ENCODE measurements around the gene SDK2.

SDK2 gene

DNA sequence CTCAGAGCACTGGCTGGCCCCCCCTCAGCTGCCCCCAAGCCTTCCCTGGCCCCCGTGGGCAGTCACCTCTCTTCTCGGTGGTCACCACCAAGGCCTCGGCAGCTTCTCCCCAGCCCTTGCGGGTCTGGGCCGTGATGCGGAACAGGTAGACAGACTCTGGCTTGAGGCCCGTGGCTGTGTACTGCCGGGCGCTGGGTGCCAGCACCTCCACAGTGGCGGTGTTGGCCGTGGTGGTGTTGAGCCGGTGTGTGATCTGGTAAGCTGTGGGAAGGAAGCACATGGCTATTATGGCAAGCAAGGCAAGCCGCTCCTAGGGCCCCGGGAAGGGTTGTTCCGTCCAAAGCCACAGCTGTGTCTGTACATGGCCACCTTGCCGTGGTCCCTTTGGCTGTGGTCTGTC is 254.0 kb downstream of the SDK2 start:
- DNase-seq (ENCODE audit: low read depth) = no peak

DNA sequence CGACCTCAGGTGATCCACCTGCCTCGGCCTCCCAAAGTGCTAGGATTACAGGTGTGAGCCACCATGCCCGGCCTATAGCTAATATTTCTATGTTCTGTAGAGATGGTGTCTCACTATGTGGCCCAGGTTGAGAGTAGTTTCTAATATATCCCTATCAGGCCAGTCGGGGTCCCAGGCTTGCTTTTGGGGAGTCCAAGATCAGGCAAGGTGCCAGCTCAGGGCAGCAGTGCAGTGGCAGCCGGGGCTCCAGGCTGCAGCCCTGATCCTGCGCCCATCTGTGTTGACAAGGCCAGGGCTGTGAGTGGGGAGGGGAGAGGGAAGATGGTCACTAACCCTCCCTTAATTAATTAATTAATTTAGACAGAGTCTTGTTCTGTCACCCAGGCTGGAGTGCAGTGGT is 254.8 kb downstream of the SDK2 start:
- DNase-seq (ENCODE audit: low read depth) = no peak

DNA sequence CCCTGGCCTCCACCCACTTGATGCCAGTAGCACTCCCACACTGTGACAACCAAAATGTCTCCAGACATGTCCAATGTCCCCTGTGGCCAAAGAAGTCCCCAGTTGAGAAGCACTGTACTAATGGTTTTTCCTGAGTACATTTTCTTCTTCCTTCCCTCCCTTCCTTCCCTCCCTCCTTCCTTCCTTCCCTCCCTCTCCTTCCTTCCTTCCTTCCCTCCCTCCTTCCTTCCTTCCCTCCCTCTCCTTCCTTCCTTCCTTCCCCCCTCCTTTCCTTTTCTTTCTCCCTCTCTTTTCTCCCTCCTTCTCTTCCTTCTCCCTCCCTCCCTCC is 255.7 kb downstream of the SDK2 start:
- DNase-seq (ENCODE audit: low read depth) = no peak

DNA sequence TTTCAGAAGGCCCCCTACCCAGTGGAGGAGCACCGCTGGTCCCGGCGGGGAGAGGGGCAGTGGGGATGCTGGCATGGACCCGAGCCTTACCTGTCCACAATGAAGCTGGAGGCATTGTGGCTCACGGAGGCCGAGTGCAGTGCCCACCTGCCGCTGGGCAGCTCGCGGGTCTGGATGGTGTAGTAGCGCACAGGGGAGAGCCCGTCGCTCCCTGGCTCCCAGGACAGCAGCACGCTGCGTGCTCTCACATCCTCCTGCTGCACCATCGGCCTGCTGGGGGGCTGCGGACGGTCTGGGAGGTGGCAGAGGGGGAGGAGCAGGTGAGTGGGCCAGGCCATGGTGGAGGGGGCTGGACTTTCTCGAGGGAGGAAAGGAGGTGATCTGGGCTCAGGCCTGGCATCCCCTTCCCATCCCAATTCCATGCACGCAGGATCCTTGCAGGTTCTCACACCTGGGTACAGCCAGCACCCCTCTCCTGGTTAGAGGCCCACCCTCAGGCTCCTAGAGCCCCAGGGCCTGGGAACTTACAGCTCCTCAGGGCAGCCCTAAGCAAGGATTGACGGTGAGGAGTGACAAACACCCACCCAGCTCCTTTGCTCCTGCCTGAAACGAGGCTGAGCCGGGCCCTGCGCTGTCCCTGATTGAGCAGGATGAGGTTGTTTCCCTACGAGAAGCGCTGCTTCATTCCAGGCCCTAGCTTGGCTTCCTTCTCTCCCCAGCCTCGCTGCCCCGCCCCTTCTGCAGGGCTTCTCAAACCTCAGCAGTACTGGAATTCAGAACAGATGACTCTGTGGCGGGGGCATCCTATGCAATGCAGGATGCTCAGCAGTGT is 256.3 kb downstream of the SDK2 start:
- DNase-seq (ENCODE audit: low read depth) = no peak

DNA sequence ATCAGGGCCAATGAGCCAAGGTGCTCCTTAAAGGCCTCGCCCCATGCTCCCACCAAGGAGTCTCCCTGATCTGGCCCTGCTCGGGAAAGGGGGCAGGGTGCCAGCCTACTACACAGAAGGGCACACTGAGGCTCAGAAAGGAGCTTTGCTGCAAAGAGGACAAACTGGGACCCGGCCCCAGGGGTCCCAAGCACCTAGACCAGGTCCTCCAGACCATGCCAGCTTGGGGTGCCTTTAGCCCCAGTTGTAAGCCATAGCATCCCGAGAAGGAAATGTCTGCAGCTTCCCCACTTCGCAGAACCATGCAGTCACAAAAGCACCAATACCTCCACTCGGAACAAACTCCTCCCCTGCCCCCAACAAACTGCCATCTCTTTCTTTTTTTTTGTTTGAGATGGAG is 257.7 kb downstream of the SDK2 start:
- DNase-seq (ENCODE audit: low read depth) = no peak

DNA sequence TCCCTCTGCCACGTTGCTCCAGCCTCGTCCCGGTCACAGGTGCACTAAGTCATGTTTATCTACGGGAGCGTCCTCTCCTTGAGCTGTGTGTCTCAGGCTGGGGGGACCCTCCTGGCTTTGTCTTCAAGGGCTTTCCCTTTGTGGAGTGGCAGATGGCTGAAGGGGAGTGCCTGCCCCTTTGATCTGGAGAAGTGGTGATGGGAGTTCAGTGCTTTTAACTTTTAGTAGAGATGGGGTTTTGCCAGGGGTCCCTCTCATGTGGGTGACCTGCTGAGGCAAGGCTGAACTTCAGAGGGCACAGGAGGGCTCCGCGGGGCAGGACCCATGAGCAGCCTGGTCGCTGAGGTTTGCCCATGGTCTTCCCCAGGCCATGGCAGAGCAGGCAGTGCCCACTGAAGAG is 259.3 kb downstream of the SDK2 start:
- DNase-seq (ENCODE audit: low read depth) = no peak

DNA sequence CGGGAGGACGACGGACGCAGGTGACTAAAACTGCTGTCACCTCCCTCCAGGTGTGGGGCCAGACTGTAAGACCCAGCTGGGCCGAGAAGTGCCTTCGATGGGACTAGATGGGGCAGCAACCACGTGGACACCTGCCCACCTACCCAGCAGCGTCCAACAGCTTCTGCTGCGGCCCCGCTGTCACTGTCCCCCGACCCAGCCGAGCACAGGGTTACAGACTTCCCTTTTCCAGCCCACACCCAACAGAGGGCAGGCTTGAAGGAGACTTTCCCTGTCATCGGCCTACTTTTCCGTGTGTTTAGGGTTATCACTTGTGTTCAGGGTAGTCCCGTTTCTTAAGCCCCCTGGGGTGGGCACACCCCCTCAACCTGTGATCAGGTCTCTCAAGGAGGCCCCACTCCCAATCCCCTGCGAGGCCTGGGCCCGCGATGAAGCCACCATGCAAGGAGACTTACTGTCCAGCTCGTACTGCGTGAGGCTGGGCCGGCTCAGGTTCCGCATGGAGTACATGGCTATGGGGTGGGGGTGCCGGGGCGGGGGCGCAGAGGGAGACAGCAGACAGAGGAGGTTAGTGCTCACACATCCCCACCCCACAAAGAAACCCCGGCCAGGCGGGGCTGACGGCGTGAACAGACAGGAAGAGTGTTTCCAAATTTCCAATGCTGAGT is 263.7 kb downstream of the SDK2 start:
- no peak for DNase-seq (ENCODE audit: low read depth)

DNA sequence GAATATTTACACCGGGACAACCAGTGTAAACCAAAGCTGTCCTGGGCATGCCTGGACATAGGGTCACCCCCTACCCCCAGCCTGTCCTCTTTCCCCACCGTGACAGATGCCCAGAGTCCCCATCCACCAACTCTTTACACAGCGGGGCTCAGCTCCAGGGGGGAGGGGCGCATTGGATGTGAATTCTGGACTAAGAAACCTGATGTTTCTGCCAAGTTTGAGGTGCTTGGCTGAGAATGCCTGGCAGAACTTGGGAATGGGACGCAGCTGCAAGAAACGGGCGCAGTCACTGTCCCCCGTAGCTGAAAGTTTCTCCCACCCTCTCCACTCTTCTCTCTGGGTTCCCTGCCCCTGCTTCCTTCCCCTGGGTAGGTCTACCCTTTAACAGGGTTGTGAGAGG is 264.4 kb downstream of the SDK2 start:
- no peak for DNase-seq (ENCODE audit: low read depth)

DNA sequence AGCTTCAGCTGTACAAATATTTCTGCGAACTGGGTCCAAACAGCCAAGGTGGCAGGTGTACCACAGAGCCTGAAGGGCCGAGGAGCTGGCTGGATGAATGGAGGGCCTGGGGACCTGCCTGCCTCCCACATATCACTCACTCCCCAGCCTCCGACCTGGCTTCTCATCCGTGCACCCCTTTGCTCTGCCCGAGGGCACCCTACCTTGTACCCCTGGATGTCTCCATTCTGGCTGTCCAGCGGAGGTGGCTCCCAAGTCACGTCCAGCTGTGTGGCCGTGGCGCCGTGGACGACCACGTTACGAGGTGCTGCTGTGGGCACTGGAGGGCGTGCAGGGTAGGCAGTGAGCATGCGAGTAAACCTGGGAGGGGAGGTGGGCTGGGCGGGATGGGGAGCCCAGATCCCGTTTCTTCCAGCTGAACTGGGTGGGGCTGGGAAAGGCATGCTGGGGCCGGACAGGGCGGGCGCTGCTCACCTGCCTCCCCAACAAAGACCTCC is 265.2 kb downstream of the SDK2 start:
- no peak for DNase-seq (ENCODE audit: low read depth)

DNA sequence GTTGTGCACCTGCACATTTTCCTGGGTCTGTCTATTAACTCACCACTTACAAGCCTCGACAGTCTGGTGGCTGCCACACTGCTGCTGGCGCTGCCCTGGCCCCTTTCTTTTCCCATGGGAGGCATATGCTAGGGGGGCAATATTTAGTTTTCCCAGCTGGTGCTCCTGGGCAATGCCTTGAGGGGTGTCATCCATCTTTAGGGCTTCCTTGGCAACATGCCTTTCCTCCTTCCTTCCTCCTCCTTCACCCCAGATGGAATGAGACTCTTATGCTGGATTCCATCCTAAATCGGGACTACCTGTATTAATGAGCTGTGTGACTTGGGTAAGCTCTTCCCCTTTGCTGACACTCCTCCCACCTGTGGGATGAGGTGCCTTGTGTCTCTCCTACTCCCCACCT is 267.6 kb downstream of the SDK2 start:
- no peak for DNase-seq (ENCODE audit: low read depth)

DNA sequence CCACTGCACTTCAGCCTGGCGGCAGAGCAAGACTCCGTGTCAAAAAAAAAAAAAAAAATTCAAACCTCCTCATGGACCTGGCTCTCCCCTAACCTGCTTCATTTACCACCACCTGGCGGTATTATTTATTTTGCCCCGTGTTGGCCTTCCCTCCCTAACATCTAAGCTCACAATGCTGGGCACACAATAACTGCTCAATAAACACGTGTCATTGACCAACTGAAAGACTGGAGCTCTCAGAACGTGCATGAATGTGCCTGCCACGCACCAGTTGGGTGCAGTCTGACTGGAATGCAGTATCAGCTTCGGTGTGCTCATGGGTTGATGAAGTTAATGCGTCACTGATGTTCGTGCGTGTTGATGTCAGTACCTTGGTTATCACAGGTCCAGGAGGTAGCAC is 268.1 kb downstream of the SDK2 start:
- DNase-seq (ENCODE audit: low read depth) = no peak

DNA sequence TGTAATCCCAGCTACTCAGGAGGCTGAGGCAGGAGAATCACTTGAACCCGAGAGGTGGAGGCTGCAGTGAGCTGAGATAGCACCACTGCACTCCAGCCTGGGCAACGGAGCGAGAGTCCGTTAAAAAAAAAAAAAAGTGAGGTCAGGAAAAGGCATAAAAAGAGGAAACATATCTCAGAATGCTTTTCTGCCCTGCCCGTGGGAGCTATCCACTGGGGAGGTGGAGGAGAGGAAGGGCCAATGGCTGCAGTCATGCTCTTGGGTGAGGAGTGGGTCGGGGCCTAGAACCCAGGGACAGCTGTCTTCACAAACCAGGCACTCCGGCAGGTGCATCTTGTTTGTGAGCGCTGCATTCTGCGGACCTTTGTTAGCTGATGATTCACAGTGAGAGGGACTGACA is 272.4 kb downstream of the SDK2 start:
- DNase-seq (ENCODE audit: low read depth) = no peak

DNA sequence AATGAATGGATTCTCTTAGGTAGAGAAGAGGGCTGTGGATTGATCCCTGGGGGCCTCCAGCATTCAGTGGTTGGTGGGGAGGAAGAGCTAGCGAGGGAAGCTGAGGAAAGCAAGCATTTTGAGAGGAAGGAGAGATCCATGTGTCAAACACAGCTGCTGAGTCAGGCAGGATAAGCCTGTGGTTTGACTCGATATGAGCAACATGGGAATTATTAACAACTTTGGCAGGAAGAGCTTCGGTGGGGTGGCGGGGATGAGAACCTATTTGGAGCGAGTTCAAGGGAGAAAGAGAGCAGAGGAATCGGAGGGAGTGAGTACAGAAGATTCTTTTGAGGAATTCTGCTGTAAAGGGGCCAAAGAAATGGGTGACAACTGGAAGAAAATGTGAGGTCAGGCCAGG is 273.0 kb downstream of the SDK2 start:
- DNase-seq (ENCODE audit: low read depth) = no peak

DNA sequence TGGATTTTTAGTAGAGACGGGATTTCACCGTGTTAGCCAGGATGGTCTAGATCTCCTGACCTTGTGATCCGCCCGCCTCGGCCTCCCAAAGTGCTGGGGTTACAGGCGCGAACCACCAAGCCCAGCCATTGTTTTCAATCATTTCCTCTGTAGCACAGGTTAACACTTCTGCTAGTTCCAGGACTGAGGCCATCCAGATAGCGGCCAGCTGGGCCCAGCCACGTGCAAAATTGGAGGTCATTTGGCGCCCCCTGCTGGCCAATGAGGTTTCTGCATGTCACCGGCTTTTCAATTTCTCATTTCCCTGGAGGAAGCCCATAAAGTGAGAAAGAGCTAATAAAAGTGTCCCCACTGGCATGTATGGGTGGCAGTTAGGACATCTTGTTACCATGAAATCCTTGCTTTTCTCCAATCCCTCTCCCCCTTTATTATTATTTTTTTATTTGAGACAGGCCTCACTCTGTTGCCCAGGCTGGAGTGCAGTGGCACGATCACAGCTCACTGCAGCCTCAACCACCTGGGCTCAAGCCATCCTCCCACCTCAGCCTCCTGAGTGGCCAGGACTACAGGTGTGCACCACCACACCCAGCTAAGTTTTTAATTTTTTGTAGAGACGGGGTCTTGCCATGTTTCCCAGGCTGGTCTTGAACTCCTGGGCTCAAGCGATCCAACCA is 274.3 kb downstream of the SDK2 start:
- DNase-seq (ENCODE audit: low read depth) = peak; percentile 83

DNA sequence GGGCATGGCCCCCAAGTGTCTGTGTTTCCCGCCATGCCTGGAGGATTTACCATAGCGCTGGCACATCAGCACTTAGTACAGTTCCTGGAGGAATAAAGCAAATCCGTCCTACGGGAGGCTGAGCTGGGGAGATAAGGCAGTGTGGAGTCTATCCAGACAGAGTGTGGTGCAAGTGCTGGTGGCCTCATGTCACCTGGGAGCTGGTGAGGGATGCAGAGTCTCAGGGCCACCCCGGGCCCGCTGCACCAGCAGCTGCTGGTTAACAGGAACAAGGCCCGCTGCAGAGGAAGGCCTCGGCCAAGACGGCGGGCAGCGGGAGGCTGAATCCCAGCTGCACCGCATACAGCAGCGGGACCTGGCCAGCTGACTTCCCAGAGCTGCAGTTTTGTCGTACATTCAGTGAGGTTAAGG is 275.1 kb downstream of the SDK2 start:
- no peak for DNase-seq (ENCODE audit: low read depth)

DNA sequence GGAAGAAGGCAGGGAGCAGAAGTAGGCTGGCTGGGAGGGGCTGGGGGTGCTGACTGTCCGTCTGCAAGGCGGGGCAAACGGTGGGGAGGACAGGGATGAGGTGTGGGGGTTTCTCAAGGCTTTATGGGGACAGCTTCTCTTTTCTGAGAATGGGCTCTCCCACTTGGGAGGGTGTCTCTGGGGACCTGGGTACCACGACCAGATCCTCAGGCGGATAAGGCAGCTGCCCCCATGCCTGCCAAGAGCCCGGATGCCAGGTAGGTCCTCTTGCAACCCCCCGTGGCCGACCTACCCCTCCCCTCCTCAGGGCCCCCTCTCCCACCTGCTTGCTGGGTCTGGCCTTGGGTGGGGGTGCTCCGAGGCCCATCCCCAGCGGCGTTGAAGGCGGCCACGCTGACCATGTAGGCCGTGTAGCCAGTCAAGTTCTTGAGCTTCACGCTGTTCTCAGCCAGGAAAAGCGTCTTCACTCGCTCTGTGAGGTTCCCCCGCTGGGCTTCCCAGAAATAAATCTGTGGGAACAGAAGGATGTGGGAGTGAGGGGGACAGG is 276.1 kb downstream of the SDK2 start:
- DNase-seq (ENCODE audit: low read depth) = no peak

DNA sequence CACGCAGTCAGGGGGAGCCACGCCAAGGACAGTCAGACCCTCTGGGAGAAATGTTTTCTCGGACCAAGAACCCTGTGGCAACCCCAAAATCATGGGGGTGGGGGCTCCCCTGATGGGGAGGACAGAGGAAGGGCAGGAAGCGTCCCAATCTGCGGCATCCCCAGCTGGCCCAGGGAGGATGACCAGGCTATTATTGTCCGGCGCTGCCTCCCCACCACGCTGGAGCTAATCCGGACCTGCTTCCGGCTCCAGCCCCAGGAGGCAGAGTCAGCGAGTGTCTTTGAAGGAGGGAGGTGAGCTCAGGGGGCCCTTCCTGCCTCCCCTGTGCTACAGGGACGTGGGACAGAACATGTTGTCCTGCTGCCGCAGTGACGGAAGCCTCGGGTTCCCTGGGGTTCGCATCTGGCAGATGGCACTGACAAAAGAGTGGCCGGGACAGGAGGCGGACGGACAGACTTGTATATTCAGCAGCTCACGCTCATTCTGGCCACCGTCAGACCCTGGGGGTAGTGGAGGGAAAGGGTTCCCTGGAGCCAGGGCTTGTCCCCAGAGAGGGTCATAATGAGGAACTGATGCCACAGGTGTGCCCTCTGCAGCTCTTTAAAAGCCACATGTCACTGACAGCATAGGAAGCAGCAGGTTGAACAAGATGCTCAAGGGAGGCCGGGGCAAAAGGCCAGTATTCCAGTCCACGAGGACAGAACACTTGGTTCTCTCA is 278.2 kb downstream of the SDK2 start:
- no peak for DNase-seq (ENCODE audit: low read depth)

DNA sequence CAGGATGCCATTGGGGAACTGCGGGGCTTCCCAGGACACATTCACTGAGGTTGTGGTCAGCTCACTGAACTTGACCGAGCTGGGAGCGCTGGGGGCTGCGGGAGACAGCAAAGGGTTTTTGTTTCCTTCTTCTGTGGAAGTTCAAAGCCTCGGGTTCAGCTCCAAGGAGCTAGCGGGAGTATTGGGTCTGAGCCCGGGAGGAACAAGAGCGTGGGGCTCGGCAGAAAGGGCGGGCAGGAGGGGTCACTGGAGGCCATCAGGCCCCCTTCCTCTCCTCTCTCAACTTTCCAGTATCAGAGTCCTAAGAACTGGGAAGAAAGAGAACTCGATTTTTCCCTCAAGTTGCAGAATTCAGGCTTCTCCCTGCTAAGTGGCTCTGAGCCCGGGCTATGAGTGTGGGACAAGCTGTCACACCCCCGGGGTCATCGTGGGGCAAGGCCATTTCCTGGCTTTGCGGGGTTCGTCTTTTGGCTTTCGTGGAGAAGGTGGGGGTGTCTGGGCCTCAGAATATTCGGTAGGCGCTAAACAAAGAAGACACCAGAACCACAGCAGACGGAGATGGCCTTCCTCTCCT is 278.9 kb downstream of the SDK2 start:
- DNase-seq (ENCODE audit: low read depth) = no peak

DNA sequence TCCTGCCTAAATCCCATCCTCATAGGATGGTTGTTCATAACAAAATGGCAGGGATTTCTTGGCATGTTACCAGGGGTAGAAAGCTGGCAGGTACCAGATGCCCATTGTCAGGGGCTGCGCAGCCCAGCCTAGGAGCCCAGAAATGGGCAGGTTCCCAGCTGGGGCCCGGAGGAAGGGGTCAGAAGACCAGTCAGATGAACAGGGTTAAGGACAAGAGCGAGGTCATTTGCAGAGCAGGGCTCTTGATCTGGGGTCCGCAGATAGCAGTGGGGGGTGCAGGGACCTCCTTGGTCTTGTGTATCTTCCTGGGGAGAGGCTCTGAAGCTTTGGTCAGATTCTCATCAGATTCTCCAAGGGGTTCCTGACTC is 280.1 kb downstream of the SDK2 start:
- no peak for DNase-seq (ENCODE audit: low read depth)

DNA sequence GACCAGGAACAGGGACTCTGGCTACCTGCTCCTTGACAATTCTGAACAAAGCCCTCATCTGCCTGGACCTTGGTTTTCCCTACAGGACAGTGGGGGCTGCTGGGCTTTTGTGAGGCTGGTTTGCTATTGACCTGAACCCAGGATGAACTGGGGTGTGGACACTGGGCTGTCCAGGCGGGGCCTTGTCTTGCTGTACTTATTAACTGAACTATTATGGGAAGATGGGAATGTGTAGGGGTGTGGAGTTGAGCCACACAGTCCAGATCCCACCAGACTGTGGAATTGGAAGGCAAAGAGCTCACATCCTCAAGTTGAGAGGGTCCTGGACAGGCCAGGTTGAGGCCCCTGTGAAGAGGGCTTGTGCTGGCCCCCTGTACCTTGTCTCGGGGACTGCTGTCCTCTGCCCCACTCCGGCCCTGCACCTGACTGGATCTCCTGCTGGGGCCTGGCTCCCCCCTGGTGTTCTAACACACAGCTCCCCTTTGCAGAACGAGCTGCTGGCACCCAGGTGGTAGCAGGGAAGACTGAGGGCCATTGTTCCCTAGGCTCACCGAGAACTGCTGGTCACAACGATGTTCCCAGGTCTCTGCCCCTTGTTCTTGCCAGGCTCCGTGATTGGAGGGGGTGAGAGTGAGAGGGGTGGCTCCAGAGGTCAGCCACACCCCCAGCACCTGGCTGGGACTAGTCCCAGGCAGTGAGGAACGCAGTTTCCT is 280.6 kb downstream of the SDK2 start:
- DNase-seq (ENCODE audit: low read depth) = no peak

DNA sequence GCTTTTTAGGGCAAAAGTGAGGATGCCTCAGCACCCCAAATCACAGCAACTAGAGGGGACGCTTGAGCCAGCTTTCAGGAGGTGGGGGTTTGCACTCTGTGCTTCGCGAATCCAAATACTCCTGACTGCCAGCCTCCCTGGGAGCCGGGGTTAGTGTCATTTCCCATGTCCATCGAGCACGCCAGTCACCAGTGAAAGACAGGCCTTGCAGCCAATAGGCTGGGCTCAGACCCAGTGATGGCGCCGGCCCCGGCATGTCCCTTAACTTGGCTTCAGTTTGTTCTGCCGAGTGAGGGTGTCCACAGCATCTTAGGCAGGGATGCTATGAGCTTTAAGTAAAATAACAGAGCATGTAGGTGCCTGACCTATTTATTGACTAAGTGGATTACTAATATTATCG is 281.5 kb downstream of the SDK2 start:
- no peak for DNase-seq (ENCODE audit: low read depth)

All from stimulated activated CD8-positive, alpha-beta memory T cell treated with anti-CD3 and anti-CD28 coated beads, Interleukin-15, amount 100 ng/mL, for 24 hours (primary cell).